H1 (cell line): ENCODE data around the gene C1orf21.

ENCODE experiments used
- CBX5 ChIP-seq: fragments of 300-800, 300-1000 bp; sonication (generic); IDR thresholded peaks from 2 replicates; pipeline ENCODE4 v1.7.1; 2016; ENCODE audit warnings: antibody characterized with exemption, low read length, low read depth
- CTCF ChIP-seq, 3 experiments: IDR thresholded peaks; 1 replicate in 2 of 3; 2 replicates in 1 of 3; pipeline versions ENCODE4 v1.5.1 to v1.6.1; 2011; ENCODE audit warnings: low read length in 3 of 3, mild to moderate bottlenecking in 3 of 3, inconsistent platforms in 2 of 3, low read depth in 1 of 3, moderate library complexity in 1 of 3; ENCODE audit not compliant: insufficient read depth in 1 of 3; ENCODE audit errors: control extremely low read depth in 1 of 3
- GTF2F1 ChIP-seq: IDR thresholded peaks from 2 replicates; pipeline ENCODE4 v1.6.1; 2012; ENCODE audit warnings: low read depth, low read length, improper control_type of control experiment, borderline replicate concordance
- MAX ChIP-seq: IDR thresholded peaks from 2 replicates; pipeline ENCODE4 v1.6.1; 2012; ENCODE audit warnings: inconsistent platforms
- POLR2A ChIP-seq, 2 experiments: IDR thresholded peaks; 1 replicate in 1 of 2; 2 replicates in 1 of 2; pipeline ENCODE4 v1.6.1; 2011; ENCODE audit warnings: low read depth in 2 of 2, low read length in 2 of 2, mild to moderate bottlenecking in 2 of 2; ENCODE audit errors: control extremely low read depth in 1 of 2
- POLR2AphosphoS5 ChIP-seq: IDR thresholded peaks from 2 replicates; pipeline ENCODE4 v1.6.1; 2011; ENCODE audit warnings: low read depth, low read length
- RAD21 ChIP-seq, 2 experiments: IDR thresholded peaks in 1 of 2; conservative IDR thresholded peaks in 1 of 2; 2 replicates each; pipeline ENCODE4 v1.6.1; 2011; ENCODE audit warnings: low read depth in 2 of 2, low read length in 2 of 2, improper control_type of control experiment in 1 of 2, inconsistent platforms in 1 of 2, mild to moderate bottlenecking in 1 of 2, moderate library complexity in 1 of 2
- SIX5 ChIP-seq: IDR thresholded peaks from 2 replicates; pipeline ENCODE4 v1.6.1; 2011; ENCODE audit warnings: mild to moderate bottlenecking, low read depth, low read length
- TAF7 ChIP-seq: optimal IDR thresholded peaks from 2 replicates; pipeline ENCODE3; 2011; ENCODE audit warnings: low read depth, mild to moderate bottlenecking, inconsistent platforms, low read length, moderate library complexity, borderline replicate concordance
- TBP ChIP-seq: IDR thresholded peaks from 2 replicates; pipeline ENCODE4 v1.6.1; 2011; ENCODE audit warnings: low read depth, low read length, improper control_type of control experiment
- YY1 ChIP-seq: IDR thresholded peaks from 2 replicates; pipeline ENCODE4 v1.6.1; 2011; ENCODE audit warnings: low read depth, mild to moderate bottlenecking, low read length
- ZNF274 ChIP-seq: IDR thresholded peaks from 2 replicates; pipeline ENCODE4 v1.7.0; 2012; ENCODE audit warnings: low read length, borderline replicate concordance; ENCODE audit errors: extremely low read depth

GRCh38 chr1:184383772-184384323 is 3.0 kb upstream of the C1orf21 start:
- no peak for TF ChIP-seq GTF2F1
- no peak for TF ChIP-seq CTCF (IDR thresholded peaks at IDR 0.05; ENCODE audit: control extremely low read depth in 1 of 3, insufficient read depth in 1 of 3, low read depth in 1 of 3, low read length in 3 of 3)
- no peak for TF ChIP-seq TBP
- no peak for TF ChIP-seq POLR2AphosphoS5
- no peak for TF ChIP-seq POLR2A (IDR thresholded peaks at IDR 0.05; ENCODE audit: control extremely low read depth in 1 of 2, low read depth in 2 of 2, low read length in 2 of 2)
- TF ChIP-seq MAX = no peak
- no peak for TF ChIP-seq ZNF274
- no peak for TF ChIP-seq YY1
- no peak for TF ChIP-seq CBX5
- no peak for TF ChIP-seq TAF7
- TF ChIP-seq RAD21 (IDR thresholded peaks at IDR 0.05 in 1 of 2, conservative IDR thresholded peaks at IDR 0.05 in 1 of 2; ENCODE audit: low read depth in 2 of 2, low read length in 2 of 2) = no peak
- TF ChIP-seq SIX5 = no peak
